HCT116 (cell line): ENCODE data around the gene PRRX2. TPM values are rescaled to one million over a fixed set of nuclear protein-coding genes. Genes with fewer than 3 reads are reported as not detected.

Experiments used
- ATAC-seq: fragments of 200-7000 bp; cut with Tn5 transposase; 2 replicates; pipeline ENCODE4 v1.9.1; 2020; ENCODE audit warnings: mild to moderate bottlenecking, moderate library complexity
- BruUV-seq: library from RNA; stranded (reverse); fragments of 400-500 nt; replicated peaks from 2 replicates; lab custom pipeline; 2021; lab: Mats Ljungman, UMichigan
- CTCF ChIA-PET: fragments of 300-600 bp; sonication (Branson Sonifier 250); formaldehyde crosslinking; loops from one replicate; lab custom pipeline; 2021; ENCODE audit warnings: antibody characterized with exemption; lab: Charles Lee
- POLR2A ChIA-PET: fragments of 300-600, 350-600 bp; sonication (Branson Sonifier 250); formaldehyde crosslinking; loops from one replicate; lab custom pipeline; 2021; ENCODE audit warnings: antibody characterized with exemption; lab: Charles Lee
- RAD21 ChIA-PET, 2 experiments: fragments of 300-600 bp; sonication (Branson Sonifier 250); formaldehyde crosslinking; loops; one replicate each; lab custom pipeline; 2023; ENCODE audit warnings: low total read pairs in 2 of 2; ENCODE audit not compliant: uncharacterized antibody in 2 of 2, unreplicated experiment in 2 of 2, low non-redundant PET in 1 of 2; lab: Charles Lee
- DNase-seq: peaks from one replicate; pipeline ENCODE4 v3.0.0-alpha.2; 2010; ENCODE audit warnings: low read depth, low spot score
- H2AFZ ChIP-seq: fragments of 200-600 bp; shearing (Covaris generic), sonication (generic); 2 replicates; pipeline ENCODE4 v1.6.1; 2017; ENCODE audit warnings: low read depth, mixed run types, mixed read lengths, antibody characterized with exemption, low read length; ENCODE audit not compliant: poor library complexity, severe bottlenecking
- H3K27ac ChIP-seq: 2 replicates; pipeline ENCODE4 v1.5.1; 2012; ENCODE audit warnings: low read depth, low read length
- H3K27me3 ChIP-seq: fragments of 200-600 bp; sonication (generic); 2 replicates; pipeline ENCODE4 v1.6.1; 2016; ENCODE audit warnings: mixed run types, low read length, mixed read lengths; ENCODE audit not compliant: insufficient read depth
- H3K36me3 ChIP-seq, 2 experiments: fragments of 200-500 bp in 1 of 2; fragments of 200-600 bp in 1 of 2; sonication (Bioruptor generic) in 1 of 2; sonication (generic) in 1 of 2; 2 replicates each; pipeline versions ENCODE4 v1.5.1 to v1.6.1; 2014 to 2016; ENCODE audit warnings: low read length in 2 of 2, inconsistent platforms in 1 of 2, mixed read lengths in 1 of 2, mixed run types in 1 of 2; ENCODE audit not compliant: insufficient read depth in 2 of 2, control insufficient read depth in 1 of 2
- H3K4me1 ChIP-seq, 2 experiments: fragments of 200-600 bp in 1 of 2; sonication (generic) in 1 of 2; 2 replicates each; pipeline versions ENCODE4 v1.5.1 to v1.6.1; 2012 to 2017; ENCODE audit warnings: low read length in 2 of 2, inconsistent platforms in 1 of 2, mild to moderate bottlenecking in 1 of 2, mixed read lengths in 1 of 2, mixed run types in 1 of 2, moderate library complexity in 1 of 2; ENCODE audit not compliant: insufficient read depth in 2 of 2, control insufficient read depth in 1 of 2
- H3K4me2 ChIP-seq: fragments of 200-600 bp; sonication (generic); 2 replicates; pipeline ENCODE4 v1.6.1; 2017; ENCODE audit warnings: mixed run types, low read length, mixed read lengths
- H3K4me3 ChIP-seq, 2 experiments: fragments of 200-600 bp in 1 of 2; sonication (generic) in 1 of 2; replicated peaks in 1 of 2; 2 replicates each; pipeline ENCODE4 v1.5.1; 2011 to 2016; ENCODE audit warnings: low read length in 2 of 2, control low read depth in 1 of 2, low read depth in 1 of 2, mild to moderate bottlenecking in 1 of 2, mixed read lengths in 1 of 2, mixed run types in 1 of 2
- H3K79me2 ChIP-seq: fragments of 200-600 bp; sonication (generic); 2 replicates; pipeline ENCODE4 v1.6.1; 2017; ENCODE audit warnings: mild to moderate bottlenecking, mixed run types, low read length, moderate library complexity, mixed read lengths; ENCODE audit not compliant: insufficient read depth
- H3K9ac ChIP-seq: fragments of 200-600 bp; sonication (generic); 2 replicates; pipeline ENCODE4 v1.6.1; 2016; ENCODE audit warnings: low read length, mixed read lengths
- H3K9me2 ChIP-seq: fragments of 200-600 bp; sonication (generic), shearing (Covaris generic); 2 replicates; pipeline ENCODE4 v1.6.1; 2017; ENCODE audit warnings: mixed run types, mild to moderate bottlenecking, moderate library complexity; ENCODE audit not compliant: insufficient read depth
- H3K9me3 ChIP-seq, 2 experiments: fragments of 200-500 bp in 1 of 2; fragments of 200-600 bp in 1 of 2; sonication (Bioruptor generic) in 1 of 2; sonication (generic) in 1 of 2; 2 replicates each; pipeline ENCODE4 v1.6.1; 2014 to 2017; ENCODE audit warnings: low read length in 2 of 2, mixed read lengths in 2 of 2, inconsistent platforms in 1 of 2, low read depth in 1 of 2, mild to moderate bottlenecking in 1 of 2, mixed run types in 1 of 2, moderate library complexity in 1 of 2; ENCODE audit not compliant: control insufficient read depth in 1 of 2, insufficient read depth in 1 of 2
- H4K20me1 ChIP-seq: fragments of 200-600 bp; sonication (generic), shearing (Covaris generic); 2 replicates; pipeline ENCODE4 v1.6.1; 2017; ENCODE audit warnings: mixed run types, mild to moderate bottlenecking, moderate library complexity; ENCODE audit not compliant: insufficient read depth
- ATF3 ChIP-seq: IDR thresholded peaks from 2 replicates; pipeline ENCODE4 v1.6.1; 2012
- CBX3 ChIP-seq: IDR thresholded peaks from 2 replicates; pipeline ENCODE4 v1.6.1; 2012; ENCODE audit warnings: low read depth
- CEBPB ChIP-seq: IDR thresholded peaks from 2 replicates; pipeline ENCODE4 v1.6.1; 2012; ENCODE audit warnings: low read depth
- EGR1 ChIP-seq: IDR thresholded peaks from 2 replicates; pipeline ENCODE4 v1.6.1; 2012; ENCODE audit warnings: low read depth
- ELF1 ChIP-seq: IDR thresholded peaks from 2 replicates; pipeline ENCODE4 v1.6.1; 2012; ENCODE audit warnings: low read depth, borderline replicate concordance
- EZH2 ChIP-seq: fragments of 200-600 bp; sonication (generic); IDR thresholded peaks from 2 replicates; pipeline ENCODE4 v1.6.1; 2017; ENCODE audit warnings: antibody characterized with exemption, mixed run types
- JUND ChIP-seq: IDR thresholded peaks from 2 replicates; pipeline ENCODE4 v1.6.1; 2012
- POLR2A ChIP-seq: IDR thresholded peaks from 2 replicates; pipeline ENCODE4 v1.7.0; 2011; ENCODE audit warnings: borderline replicate concordance; ENCODE audit not compliant: insufficient read depth, insufficient read length; ENCODE audit errors: extremely low read depth
- RAD21 ChIP-seq: IDR thresholded peaks from 2 replicates; pipeline ENCODE4 v1.6.1; 2012; ENCODE audit warnings: low read depth, mild to moderate bottlenecking
- SIN3A ChIP-seq: IDR thresholded peaks from 2 replicates; pipeline ENCODE4 v1.6.1; 2012; ENCODE audit warnings: low read depth
- SP1 ChIP-seq: IDR thresholded peaks from 2 replicates; pipeline ENCODE4 v1.6.1; 2012; ENCODE audit warnings: low read depth
- YY1 ChIP-seq: IDR thresholded peaks from 2 replicates; pipeline ENCODE4 v1.6.1; 2011; ENCODE audit warnings: low read length, low read depth, moderate library complexity, mild to moderate bottlenecking; ENCODE audit not compliant: insufficient replicate concordance; ENCODE audit errors: extremely low read depth
- intact Hi-C: fragments of 100-400 bp; cut with micrococcal nuclease; formaldehyde crosslinking; loops from 2 replicates; pipeline ENCODE4 v1.10.0; 2022
- total RNA-seq: library from RNA; stranded (reverse); gene quantifications from one replicate; pipeline ENCODE4 v1.2.1, GENCODE V29; 2021; ENCODE audit not compliant: unreplicated experiment
- TF ChIP-seq, protein P1 (sequence below), 3 experiments: fragments of 200-600 bp in 1 of 3; sonication (generic) in 1 of 3; IDR thresholded peaks in 2 of 3; conservative IDR thresholded peaks in 1 of 3; 2 replicates each; pipeline ENCODE4 v1.5.1; 2012 to 2017; ENCODE audit warnings: low read depth in 2 of 3, low read length in 2 of 3, antibody characterized with exemption in 1 of 3, borderline replicate concordance in 1 of 3, control low read depth in 1 of 3, mild to moderate bottlenecking in 1 of 3, mixed read lengths in 1 of 3, mixed run types in 1 of 3, moderate library complexity in 1 of 3; ENCODE audit not compliant: insufficient read depth in 1 of 3
- TF ChIP-seq, protein P2 (sequence below): IDR thresholded peaks from 2 replicates; pipeline ENCODE4 v1.6.1; 2012
- TF ChIP-seq, protein P3 (sequence below): IDR thresholded peaks from 2 replicates; pipeline ENCODE4 v1.6.1; 2012; ENCODE audit warnings: low read depth

The PRRX2 gene
- total RNA-seq, 1 experiment from 2014 or later = 25.5 TPM

DNA sequence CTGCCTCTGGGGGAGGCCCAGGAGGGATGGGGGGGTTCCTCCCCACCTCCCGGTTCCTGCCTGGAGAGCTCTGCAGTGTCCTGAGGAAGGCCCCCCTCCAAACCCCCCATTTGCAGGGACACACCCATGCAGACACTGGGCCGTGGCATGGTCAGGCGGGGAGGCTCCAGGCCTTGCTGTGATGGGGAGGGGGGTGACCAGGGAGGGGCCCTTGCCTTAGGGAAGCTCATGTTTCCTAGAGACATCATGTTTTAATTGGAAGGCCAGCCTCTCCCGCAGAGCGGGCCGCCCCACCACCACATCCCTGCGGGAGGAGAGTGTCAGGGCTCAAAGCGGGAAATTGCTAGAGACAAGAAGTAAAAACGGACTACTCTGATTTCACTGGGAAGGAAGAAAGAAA, 12.0 kb downstream of the PRRX2 start:
- Histone ChIP-seq H3K79me2 (no peaks in the 10 kb centered on the region), H3K27ac (no peak overlapping the region), H3K9me3 (no peaks in the 10 kb centered on the region), H3K36me3 (no peaks in the 10 kb centered on the region), H3K27me3 (no peaks in the 10 kb centered on the region), H4K20me1 (no peaks in the 10 kb centered on the region), H2AFZ (no peak overlapping the region), H3K9ac (no peak overlapping the region), H3K4me2 (no peak overlapping the region), H3K9me2 (no peaks in the 10 kb centered on the region), H3K4me3 (no peak overlapping the region), H3K4me1 (peaks cover 0 to 8% of the 10 kb centered on the region in 2 experiments; a peak in 1 of 4 replicates)
- intact Hi-C loops = no loop called here
- no peak for ATAC-seq
- TF ChIP-seq RAD21 = no peak
- TF ChIP-seq EZH2 = no peak
- TF ChIP-seq, protein P1, sequence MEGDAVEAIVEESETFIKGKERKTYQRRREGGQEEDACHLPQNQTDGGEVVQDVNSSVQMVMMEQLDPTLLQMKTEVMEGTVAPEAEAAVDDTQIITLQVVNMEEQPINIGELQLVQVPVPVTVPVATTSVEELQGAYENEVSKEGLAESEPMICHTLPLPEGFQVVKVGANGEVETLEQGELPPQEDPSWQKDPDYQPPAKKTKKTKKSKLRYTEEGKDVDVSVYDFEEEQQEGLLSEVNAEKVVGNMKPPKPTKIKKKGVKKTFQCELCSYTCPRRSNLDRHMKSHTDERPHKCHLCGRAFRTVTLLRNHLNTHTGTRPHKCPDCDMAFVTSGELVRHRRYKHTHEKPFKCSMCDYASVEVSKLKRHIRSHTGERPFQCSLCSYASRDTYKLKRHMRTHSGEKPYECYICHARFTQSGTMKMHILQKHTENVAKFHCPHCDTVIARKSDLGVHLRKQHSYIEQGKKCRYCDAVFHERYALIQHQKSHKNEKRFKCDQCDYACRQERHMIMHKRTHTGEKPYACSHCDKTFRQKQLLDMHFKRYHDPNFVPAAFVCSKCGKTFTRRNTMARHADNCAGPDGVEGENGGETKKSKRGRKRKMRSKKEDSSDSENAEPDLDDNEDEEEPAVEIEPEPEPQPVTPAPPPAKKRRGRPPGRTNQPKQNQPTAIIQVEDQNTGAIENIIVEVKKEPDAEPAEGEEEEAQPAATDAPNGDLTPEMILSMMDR (IDR thresholded peaks at IDR 0.05 in 2 of 3, conservative IDR thresholded peaks at IDR 0.05 in 1 of 3; ENCODE audit: borderline replicate concordance in 1 of 3, insufficient read depth in 1 of 3, low read depth in 2 of 3, low read length in 2 of 3) = no peak
- TF ChIP-seq SIN3A = no peak
- TF ChIP-seq YY1 = no peak
- no peak for TF ChIP-seq ATF3
- TF ChIP-seq ELF1 = no peak
- TF ChIP-seq CEBPB = no peak
- no peak for TF ChIP-seq JUND
- TF ChIP-seq, protein P2, sequence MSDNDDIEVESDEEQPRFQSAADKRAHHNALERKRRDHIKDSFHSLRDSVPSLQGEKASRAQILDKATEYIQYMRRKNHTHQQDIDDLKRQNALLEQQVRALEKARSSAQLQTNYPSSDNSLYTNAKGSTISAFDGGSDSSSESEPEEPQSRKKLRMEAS = no peak
- no peak for TF ChIP-seq EGR1
- TF ChIP-seq POLR2A = no peak
- no peak for TF ChIP-seq SP1
- TF ChIP-seq, protein P3, sequence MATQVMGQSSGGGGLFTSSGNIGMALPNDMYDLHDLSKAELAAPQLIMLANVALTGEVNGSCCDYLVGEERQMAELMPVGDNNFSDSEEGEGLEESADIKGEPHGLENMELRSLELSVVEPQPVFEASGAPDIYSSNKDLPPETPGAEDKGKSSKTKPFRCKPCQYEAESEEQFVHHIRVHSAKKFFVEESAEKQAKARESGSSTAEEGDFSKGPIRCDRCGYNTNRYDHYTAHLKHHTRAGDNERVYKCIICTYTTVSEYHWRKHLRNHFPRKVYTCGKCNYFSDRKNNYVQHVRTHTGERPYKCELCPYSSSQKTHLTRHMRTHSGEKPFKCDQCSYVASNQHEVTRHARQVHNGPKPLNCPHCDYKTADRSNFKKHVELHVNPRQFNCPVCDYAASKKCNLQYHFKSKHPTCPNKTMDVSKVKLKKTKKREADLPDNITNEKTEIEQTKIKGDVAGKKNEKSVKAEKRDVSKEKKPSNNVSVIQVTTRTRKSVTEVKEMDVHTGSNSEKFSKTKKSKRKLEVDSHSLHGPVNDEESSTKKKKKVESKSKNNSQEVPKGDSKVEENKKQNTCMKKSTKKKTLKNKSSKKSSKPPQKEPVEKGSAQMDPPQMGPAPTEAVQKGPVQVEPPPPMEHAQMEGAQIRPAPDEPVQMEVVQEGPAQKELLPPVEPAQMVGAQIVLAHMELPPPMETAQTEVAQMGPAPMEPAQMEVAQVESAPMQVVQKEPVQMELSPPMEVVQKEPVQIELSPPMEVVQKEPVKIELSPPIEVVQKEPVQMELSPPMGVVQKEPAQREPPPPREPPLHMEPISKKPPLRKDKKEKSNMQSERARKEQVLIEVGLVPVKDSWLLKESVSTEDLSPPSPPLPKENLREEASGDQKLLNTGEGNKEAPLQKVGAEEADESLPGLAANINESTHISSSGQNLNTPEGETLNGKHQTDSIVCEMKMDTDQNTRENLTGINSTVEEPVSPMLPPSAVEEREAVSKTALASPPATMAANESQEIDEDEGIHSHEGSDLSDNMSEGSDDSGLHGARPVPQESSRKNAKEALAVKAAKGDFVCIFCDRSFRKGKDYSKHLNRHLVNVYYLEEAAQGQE = no peak
- no peak for TF ChIP-seq CBX3
- BruUV-seq = no TSS peak
- DNase-seq = no peak
- CTCF ChIA-PET = no interaction called here
- RAD21 ChIA-PET = no interaction called here
- POLR2A ChIA-PET = no interaction called here
